ENCODE measurements around the gene POLR1E.
"Not testable (repeated sequence)": the region's sequence is repeated elsewhere in the genome, so short reads cannot be mapped to it uniquely, and the experiment has no call there.

Gene POLR1E

GRCh38 chr9:37464426-37465248 is 21.1 kb upstream of the POLR1E start:
- peak; percentile 86 for DNase-seq (ENCODE audit: low spot score)

DNA sequence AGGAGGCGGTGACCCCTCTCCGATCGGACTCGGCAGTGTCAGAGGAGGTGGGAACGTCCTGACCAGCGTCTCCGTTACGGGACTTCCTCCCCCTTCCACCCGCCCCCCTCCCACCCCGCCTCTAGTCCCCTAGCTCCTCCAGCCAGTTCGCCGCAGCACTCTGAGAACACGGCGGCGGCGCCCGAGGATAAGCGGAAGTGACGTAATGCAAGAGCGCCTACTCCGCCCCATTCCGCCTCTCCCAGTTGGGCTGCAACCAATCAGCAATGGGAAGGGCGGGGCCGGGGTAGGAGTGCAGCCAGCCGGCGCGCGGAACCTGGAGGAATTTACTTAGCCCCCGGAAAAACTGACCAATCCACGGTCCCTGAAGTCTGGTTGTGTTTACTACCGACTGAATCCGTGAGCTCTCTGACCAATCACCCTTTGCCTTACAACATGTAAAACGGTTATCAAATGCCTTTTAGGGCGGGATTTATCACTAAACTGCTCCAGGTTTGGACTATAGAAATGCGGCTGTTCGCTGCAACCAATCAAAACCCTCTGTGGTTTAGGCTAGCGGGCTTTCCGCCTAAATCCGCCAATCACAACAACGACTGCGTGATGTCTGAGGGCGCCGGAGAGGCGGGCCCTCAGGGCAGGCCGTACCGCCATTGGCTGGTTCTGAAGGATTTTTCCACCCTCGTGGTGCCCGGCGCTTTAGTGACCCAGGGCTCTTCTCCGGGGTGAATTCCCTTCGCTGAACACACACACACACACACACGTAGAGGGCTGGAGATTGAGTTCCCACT is 20.3 kb upstream of the POLR1E start, which contains the start of gene ZBTB5:
Gene ZBTB5 (minus strand): TSS at position 202 of the 788 bp plus-strand sequence. CDS start 22,899 bp downstream, outside the sequence.
- peak; percentile 99 for DNase-seq (ENCODE audit: low spot score)

DNA sequence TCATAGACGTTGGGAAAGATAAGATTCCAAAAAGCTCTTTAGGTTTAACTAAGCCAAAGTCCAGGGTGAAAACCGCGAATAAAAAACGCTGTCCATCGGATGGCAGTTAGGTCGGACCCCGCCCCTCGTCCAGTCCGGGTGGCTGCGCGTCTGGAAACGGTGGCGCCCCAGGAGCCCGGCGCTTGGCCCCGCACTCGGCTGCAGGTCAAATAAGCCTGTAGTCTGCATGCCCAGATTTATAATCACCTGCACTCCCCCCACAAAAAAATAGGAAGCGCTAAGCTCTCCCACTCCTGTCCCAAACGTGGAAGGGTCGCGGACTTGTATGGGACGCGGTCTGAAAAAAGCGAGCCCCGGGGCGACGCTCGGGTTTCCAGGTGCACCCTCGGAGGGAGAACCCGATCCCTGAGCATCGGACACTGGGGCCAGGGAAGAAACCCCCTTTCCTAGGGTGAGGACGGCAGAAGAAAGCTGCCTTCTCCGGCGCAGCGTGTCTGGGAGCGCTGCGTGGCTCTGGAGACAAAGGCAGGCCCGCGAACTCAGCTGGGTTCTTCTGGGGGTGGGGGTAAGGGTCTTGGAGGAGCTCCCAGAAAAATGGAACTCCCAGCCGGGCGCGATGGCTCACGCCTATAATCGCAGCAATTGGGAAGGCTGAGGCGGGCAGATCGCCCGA is 19.6 kb upstream of the POLR1E start:
- no peak for DNase-seq (ENCODE audit: low spot score)

GRCh38 chr9:37467530-37467929 is 18.2 kb upstream of the POLR1E start:
- DNase-seq (ENCODE audit: low spot score): not testable (repeated sequence)

GRCh38 chr9:37468620-37469019 is 17.1 kb upstream of the POLR1E start:
- DNase-seq (ENCODE audit: low spot score): no peak

- no peak for DNase-seq (ENCODE audit: low spot score)
Measured at GRCh38 chr9:37471942-37472684, 13.6 kb upstream of the POLR1E start.

DNA sequence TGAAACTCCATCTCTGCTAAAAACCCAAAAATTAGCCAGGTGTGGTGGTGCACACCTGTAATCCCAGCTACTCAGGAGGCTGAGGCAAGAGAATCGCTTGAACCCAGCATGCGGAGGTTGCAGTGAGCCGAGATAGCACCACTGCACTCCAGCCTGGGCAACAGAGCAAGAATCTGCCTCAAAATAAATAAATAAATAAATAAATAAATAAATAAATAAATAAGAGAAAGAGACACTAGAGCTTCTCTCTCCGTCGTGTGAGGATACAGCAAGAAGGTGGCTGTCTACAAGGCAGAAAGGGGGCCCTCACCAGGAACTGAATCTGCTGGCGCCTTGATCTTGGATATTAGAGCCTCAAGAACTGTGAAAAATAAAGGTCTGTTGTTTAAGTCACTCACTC is 11.8 kb upstream of the POLR1E start:
- not testable (repeated sequence) for DNase-seq (ENCODE audit: low spot score)

DNA sequence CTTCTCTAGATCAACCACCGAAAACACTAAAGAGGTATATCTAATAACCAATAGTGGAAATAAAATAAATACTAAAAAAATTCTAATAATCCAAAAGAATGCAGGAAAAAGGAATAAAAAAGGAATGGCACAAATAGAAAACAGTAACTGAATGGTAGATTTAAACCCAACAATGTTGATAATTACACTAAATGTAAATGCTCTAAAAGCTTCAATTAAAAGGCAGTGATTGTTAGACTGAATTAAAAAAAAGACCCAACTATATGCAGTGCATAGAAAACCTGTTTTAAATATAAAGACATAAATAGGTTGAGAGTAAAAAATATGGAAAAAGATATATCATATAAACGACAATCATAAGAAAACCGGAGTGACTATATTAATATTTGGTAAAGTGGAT is 11.3 kb upstream of the POLR1E start:
- no peak for DNase-seq (ENCODE audit: low spot score)

DNA sequence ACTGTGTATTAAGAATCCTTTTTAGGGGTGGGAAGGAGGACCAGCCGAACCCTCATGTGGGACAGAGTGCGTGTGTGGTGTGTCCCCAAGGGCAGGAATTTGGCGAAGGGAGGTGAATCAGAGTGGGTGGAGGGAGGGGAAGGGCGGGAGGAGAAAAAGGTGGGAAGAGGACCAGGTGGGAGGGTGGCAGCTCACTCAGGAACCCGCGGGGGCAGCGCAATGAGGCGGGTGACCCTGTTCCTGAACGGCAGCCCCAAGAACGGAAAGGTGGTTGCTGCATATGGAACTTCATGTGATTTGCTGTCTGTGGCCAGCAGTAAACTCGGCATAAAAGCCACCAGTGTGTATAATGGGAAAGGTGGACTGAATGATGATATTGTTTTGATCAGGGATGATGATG is 8.8 kb upstream of the POLR1E start:
- no peak for DNase-seq (ENCODE audit: low spot score)

- not testable (repeated sequence) for DNase-seq (ENCODE audit: low spot score)
Measured at GRCh38 chr9:37477443-37477842, 8.3 kb upstream of the POLR1E start.

DNA sequence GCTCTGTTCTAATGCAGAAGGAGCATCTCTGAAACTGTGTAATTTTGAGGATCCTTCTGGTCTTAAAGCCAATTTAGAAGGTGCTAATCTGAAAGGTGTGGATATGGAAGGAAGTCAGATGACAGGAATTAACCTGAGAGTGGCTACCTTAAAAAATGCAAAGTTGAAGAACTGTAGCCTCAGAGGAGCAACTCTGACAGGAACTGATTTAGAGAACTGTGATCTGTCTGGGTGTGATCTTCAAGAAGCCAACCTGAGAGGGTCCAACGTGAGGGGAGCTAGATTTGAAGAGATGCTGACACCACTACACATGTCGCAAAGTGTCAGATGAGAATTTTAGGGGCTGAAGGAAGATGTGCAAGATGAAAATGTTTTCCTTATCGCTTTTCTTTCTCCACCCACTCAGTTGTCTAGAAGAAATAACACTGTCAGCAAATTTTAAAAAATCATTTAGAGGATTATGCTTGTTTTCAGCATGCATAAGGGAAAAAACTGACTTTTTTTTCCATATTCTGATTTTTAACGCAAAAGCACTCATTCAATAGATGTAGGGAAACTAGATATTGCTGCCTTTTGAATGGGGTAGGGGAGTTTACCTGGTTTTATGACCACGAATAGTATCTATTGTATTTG is 7.6 kb upstream of the POLR1E start:
- DNase-seq (ENCODE audit: low spot score): not testable (repeated sequence)

DNA sequence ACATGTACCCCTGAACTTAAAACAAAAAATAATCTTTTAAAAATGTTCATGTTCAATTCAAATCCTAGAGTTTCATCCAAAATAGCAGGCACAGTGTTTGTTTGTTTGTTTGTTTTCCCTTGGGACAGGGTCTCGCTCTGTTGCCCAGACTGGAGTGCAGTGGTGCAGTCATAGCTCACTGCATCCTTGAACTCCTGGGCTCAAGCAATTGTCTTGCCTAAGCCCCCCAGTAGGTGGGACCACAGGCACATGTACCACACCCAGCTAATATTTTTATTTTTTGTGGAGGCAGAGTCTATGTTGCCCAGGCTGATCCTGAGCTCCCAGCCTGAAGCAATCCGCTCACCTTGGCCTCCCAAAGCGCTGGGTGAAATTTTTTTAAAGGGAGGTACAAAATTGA is 5.0 kb upstream of the POLR1E start:
- peak; percentile 56 for DNase-seq (ENCODE audit: low spot score)

DNA sequence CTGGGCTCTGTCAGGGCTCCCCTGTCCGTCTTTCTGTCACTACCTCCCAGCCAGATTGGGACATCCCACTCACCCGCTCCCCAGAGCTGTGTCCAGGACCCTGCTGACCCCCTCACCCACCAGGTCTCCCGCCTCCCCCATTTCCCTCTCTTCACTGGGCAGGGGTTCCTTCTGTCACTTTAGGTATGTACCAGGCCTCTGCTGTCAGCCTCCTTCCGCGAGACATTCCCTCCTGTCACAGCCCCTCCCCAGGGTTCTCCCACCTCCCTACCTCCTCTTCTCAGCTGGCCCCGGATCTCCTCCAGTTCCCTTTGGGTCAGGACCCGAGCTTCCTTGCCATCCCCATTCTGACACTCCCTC is 488 bp downstream of the POLR1E start:
- no peak for DNase-seq (ENCODE audit: low spot score)

GRCh38 chr9:37486616-37487548 is 1.1 kb downstream of the POLR1E start:
- no peak for DNase-seq (ENCODE audit: low spot score)

- DNase-seq (ENCODE audit: low spot score): no peak
Measured at GRCh38 chr9:37491939-37492338, 6.2 kb downstream of the POLR1E start.

- DNase-seq (ENCODE audit: low spot score): no peak
Measured at GRCh38 chr9:37495571-37495970, 9.8 kb downstream of the POLR1E start.

DNA sequence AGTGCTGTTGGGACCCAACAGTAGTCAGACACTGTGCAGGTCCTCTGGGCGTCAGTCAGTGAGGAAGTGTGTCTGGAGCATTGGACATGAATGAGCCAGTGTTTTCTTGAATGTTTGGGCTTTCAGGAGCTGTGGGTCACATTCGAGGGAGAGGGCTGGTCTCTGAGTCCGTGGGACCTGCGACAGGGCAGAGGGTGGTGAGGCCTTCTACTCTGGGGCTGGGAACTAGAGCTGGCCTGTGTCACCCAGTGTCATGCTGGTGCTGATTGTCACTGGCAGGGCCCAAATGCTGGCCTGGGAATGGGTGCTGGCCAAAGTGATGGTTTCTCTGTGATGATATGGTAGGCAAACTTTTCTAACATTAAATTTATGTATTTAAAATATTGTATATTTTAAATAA is 10.3 kb downstream of the POLR1E start:
- DNase-seq (ENCODE audit: low spot score): no peak

DNA sequence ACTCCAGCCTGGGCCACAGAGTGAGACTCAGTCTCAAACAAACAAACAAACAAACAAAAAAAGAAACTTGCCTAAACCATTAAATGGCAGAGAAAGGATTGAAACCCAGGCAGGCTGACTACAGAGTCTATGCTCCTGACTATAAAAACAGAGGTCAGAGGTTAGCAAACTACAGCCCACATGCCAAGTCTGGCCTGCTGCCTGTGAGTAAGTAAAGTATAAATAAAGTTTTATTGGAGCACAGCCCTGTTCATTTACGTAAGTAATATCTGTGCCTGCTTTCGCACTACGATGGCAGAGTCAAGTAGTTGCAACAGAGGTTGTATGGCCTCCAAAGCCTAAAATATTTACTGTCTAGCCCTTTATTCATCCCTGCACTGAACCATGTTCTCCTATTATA is 11.6 kb downstream of the POLR1E start:
- no peak for DNase-seq (ENCODE audit: low spot score)

GRCh38 chr9:37498457-37498856 is 12.7 kb downstream of the POLR1E start:
- DNase-seq (ENCODE audit: low spot score): no peak

- DNase-seq (ENCODE audit: low spot score): no peak
Measured at GRCh38 chr9:37499297-37499696, 13.5 kb downstream of the POLR1E start.
